ACC112 (cell line): ENCODE measurements around the gene SBF1.

Experiments used
- H2AFZ ChIP-seq: fragments of 200-600 bp; sonication (generic); one replicate; pipeline ENCODE4 v1.6.0; 2017; ENCODE audit warnings: antibody characterized with exemption, low read length; ENCODE audit not compliant: unreplicated experiment
- H3K27ac ChIP-seq: fragments of 200-600 bp; sonication (generic); 2 replicates; pipeline ENCODE4 v1.5.1; 2014; ENCODE audit warnings: low read depth, mild to moderate bottlenecking, antibody characterized with exemption, low read length, moderate library complexity
- H3K27me3 ChIP-seq: fragments of 200-600 bp; sonication (generic); 2 replicates; pipeline ENCODE4 v1.6.1; 2014; ENCODE audit warnings: mild to moderate bottlenecking, antibody characterized with exemption, low read length, moderate library complexity, mixed read lengths; ENCODE audit not compliant: insufficient read depth
- H3K36me3 ChIP-seq: fragments of 200-600 bp; sonication (generic); 2 replicates; pipeline ENCODE4 v1.6.1; 2016; ENCODE audit warnings: mild to moderate bottlenecking, antibody characterized with exemption, low read length, moderate library complexity, mixed read lengths; ENCODE audit not compliant: insufficient read depth
- H3K4me1 ChIP-seq: fragments of 200-600 bp; sonication (generic); one replicate; pipeline ENCODE4 v1.6.1; 2016; ENCODE audit warnings: low read length, mixed read lengths; ENCODE audit not compliant: insufficient read depth, unreplicated experiment, control insufficient read depth
- H3K4me3 ChIP-seq: fragments of 200-600 bp; sonication (generic); 2 replicates; pipeline ENCODE4 v1.5.1; 2014; ENCODE audit warnings: mild to moderate bottlenecking, low read depth, low read length
- H3K79me2 ChIP-seq: fragments of 200-600 bp; sonication (generic); one replicate; pipeline ENCODE4 v1.6.0; 2016; ENCODE audit warnings: low read length; ENCODE audit not compliant: control insufficient read depth, unreplicated experiment, insufficient read depth

Gene SBF1

GRCh38 chr22:50489363-50490243, 14.8 kb upstream of the SBF1 start:
- Histone ChIP-seq H3K4me1 (no peaks in the 10 kb centered on the region), H3K4me3 (no peak overlapping the region), H3K79me2 (no peaks in the 10 kb centered on the region), H3K36me3 (no peaks in the 10 kb centered on the region), H2AFZ (no peak overlapping the region), H3K27me3 (no peaks in the 10 kb centered on the region), H3K27ac (no peak overlapping the region)

- Histone ChIP-seq H3K79me2 (no peaks in the 10 kb centered on the region), H3K4me1 (no peaks in the 10 kb centered on the region), H3K36me3 (no peaks in the 10 kb centered on the region), H3K27ac (no peak overlapping the region), H3K27me3 (no peaks in the 10 kb centered on the region), H2AFZ (no peak overlapping the region), H3K4me3 (no peak overlapping the region)
These were observed 14.1 kb upstream of the SBF1 start for GRCh38 chr22:50488886-50489285.

- H3K79me2 ChIP-seq, result no peaks in the 10 kb centered on the region
These were observed 13.3 kb upstream of the SBF1 start for GRCh38 chr22:50488006-50488677.

GRCh38 chr22:50487290-50488005, 12.6 kb upstream of the SBF1 start:
- Histone ChIP-seq H3K27ac (no peak overlapping the region), H2AFZ (no peak overlapping the region), H3K4me1 (no peaks in the 10 kb centered on the region), H3K79me2 (no peaks in the 10 kb centered on the region), H3K4me3 (no peak overlapping the region), H3K27me3 (no peaks in the 10 kb centered on the region; the same call in 1 of the 2 replicates), H3K36me3 (no peaks in the 10 kb centered on the region)

More at GRCh38 chr22:50488006-50488677, 13.3 kb upstream of the SBF1 start:
- Histone ChIP-seq H2AFZ (no peak overlapping the region), H3K36me3 (no peaks in the 10 kb centered on the region), H3K4me1 (no peaks in the 10 kb centered on the region), H3K27ac (no peak overlapping the region), H3K27me3 (no peaks in the 10 kb centered on the region), H3K4me3 (no peak overlapping the region)

GRCh38 chr22:50486561-50487289, 11.9 kb upstream of the SBF1 start, which contains the start of gene MIOX:
TSS of gene MIOX (plus strand) at chr22:50486859. CDS start at chr22:50486898, 39 bp downstream.
- peaks cover 5% of the 10 kb centered on the region for H3K27me3 ChIP-seq
- no peak within 1 kb of the TSS for H3K4me3 ChIP-seq
- no peak within 1 kb of the TSS for H2AFZ ChIP-seq
- no peaks in the 10 kb centered on the region for H3K4me1 ChIP-seq
- H3K36me3 ChIP-seq, result no peaks in the 10 kb centered on the region
- no peak within 1 kb of the TSS for H3K27ac ChIP-seq
- H3K79me2 ChIP-seq, result no peaks in the 10 kb centered on the region

GRCh38 chr22:50485221-50486131, 10.6 kb upstream of the SBF1 start:
- Histone ChIP-seq H3K27ac (no peak overlapping the region), H2AFZ (no peak overlapping the region), H3K4me3 (no peak overlapping the region), H3K79me2 (no peaks in the 10 kb centered on the region), H3K4me1 (no peaks in the 10 kb centered on the region), H3K36me3 (no peaks in the 10 kb centered on the region), H3K27me3 (peaks cover 7% of the 10 kb centered on the region)

- no peak overlapping the region for H2AFZ ChIP-seq
- no peaks in the 10 kb centered on the region for H3K79me2 ChIP-seq
- no peak overlapping the region for H3K27ac ChIP-seq
- H3K27me3 ChIP-seq, result peaks cover 7% of the 10 kb centered on the region
- H3K4me3 ChIP-seq, result no peak overlapping the region
- no peaks in the 10 kb centered on the region for H3K36me3 ChIP-seq
- H3K4me1 ChIP-seq, result no peaks in the 10 kb centered on the region
These were observed 9.4 kb upstream of the SBF1 start for GRCh38 chr22:50483977-50484853.

- Histone ChIP-seq H3K79me2 (no peaks in the 10 kb centered on the region), H3K36me3 (no peaks in the 10 kb centered on the region), H3K4me3 (no peak overlapping the region), H3K27ac (no peak overlapping the region), H3K4me1 (no peaks in the 10 kb centered on the region), H3K27me3 (peaks cover 7% of the 10 kb centered on the region), H2AFZ (no peak overlapping the region)
These were observed 8.7 kb upstream of the SBF1 start for GRCh38 chr22:50483556-50483955.

GRCh38 chr22:50483106-50483505, 8.3 kb upstream of the SBF1 start:
- Histone ChIP-seq H3K4me3 (no peak overlapping the region), H3K79me2 (no peaks in the 10 kb centered on the region)

More at GRCh38 chr22:50483106-50483505, 8.3 kb upstream of the SBF1 start:
- Histone ChIP-seq H3K4me1 (no peaks in the 10 kb centered on the region), H3K27ac (no peak overlapping the region), H2AFZ (no peak overlapping the region), H3K27me3 (peaks cover 7% of the 10 kb centered on the region), H3K36me3 (no peaks in the 10 kb centered on the region)
